Fibroblast of lung (primary cell): Measurements from ENCODE around the gene ARHGEF40. TPM values are rescaled to one million over a fixed set of nuclear protein-coding genes. Genes with fewer than 3 reads are reported as not detected.

Experiments used
- DNase-seq, 2 donors: peaks; one replicate each; pipeline versions ENCODE4 v3.0.0 to v3.0.0-alpha.2; 2010; ENCODE audit warnings: low read depth in 2 of 2
- H2AFZ ChIP-seq: 2 replicates; pipeline ENCODE4 v1.5.1; 2012; ENCODE audit warnings: low read length, control low read depth, inconsistent platforms
- H3K27ac ChIP-seq: 2 replicates; pipeline ENCODE4 v1.5.1; 2011; ENCODE audit warnings: low read length, control low read depth; ENCODE audit not compliant: insufficient read depth
- H3K27me3 ChIP-seq: 2 replicates; pipeline ENCODE4 v1.5.1; 2011; ENCODE audit warnings: mild to moderate bottlenecking, low read length; ENCODE audit not compliant: control insufficient read depth, insufficient read depth
- H3K36me3 ChIP-seq: 2 replicates; pipeline ENCODE4 v1.5.1; 2011; ENCODE audit warnings: low read length; ENCODE audit not compliant: control insufficient read depth, insufficient read depth
- H3K4me1 ChIP-seq: 2 replicates; pipeline ENCODE4 v1.5.1; 2011; ENCODE audit warnings: low read length; ENCODE audit not compliant: control insufficient read depth, insufficient read depth; ENCODE audit errors: extremely low read depth
- H3K4me2 ChIP-seq: 2 replicates; pipeline ENCODE4 v1.5.1; 2011; ENCODE audit warnings: low read length, control low read depth; ENCODE audit not compliant: insufficient read depth; ENCODE audit errors: extremely low read depth
- H3K4me3 ChIP-seq, 4 experiments: fragments of 200-600 bp in 1 of 4; sonication (generic) in 1 of 4; replicated peaks in 1 of 4; 2 replicates each; pipeline ENCODE4 v1.5.1; 2011 to 2016; ENCODE audit warnings: low read length in 4 of 4, low read depth in 3 of 4, mild to moderate bottlenecking in 3 of 4, control low read depth in 2 of 4, inconsistent platforms in 1 of 4, mixed read lengths in 1 of 4; ENCODE audit not compliant: insufficient read depth in 1 of 4; ENCODE audit errors: control extremely low read depth in 1 of 4
- H3K79me2 ChIP-seq: 2 replicates; pipeline ENCODE4 v1.5.1; 2012; ENCODE audit warnings: mild to moderate bottlenecking, low read length, inconsistent platforms; ENCODE audit not compliant: control insufficient read depth, insufficient read depth
- H3K9ac ChIP-seq: 2 replicates; pipeline ENCODE4 v1.5.1; 2011; ENCODE audit warnings: mild to moderate bottlenecking, low read length, control low read depth; ENCODE audit not compliant: insufficient read depth
- H3K9me3 ChIP-seq: 2 replicates; pipeline ENCODE4 v1.5.1; 2012; ENCODE audit warnings: low read depth, low read length; ENCODE audit not compliant: control insufficient read depth, insufficient read depth
- H4K20me1 ChIP-seq: 2 replicates; pipeline ENCODE4 v1.5.1; 2011; ENCODE audit warnings: low read length; ENCODE audit not compliant: control insufficient read depth, insufficient read depth; ENCODE audit errors: extremely low read depth
- EZH2 ChIP-seq: IDR thresholded peaks from 2 replicates; pipeline ENCODE4 v1.5.1; 2012; ENCODE audit warnings: low read length, control low read depth, mild to moderate bottlenecking; ENCODE audit errors: missing control alignments
- polyA plus RNA-seq, 2 donors: library from polyadenylated mRNA; depleted of rRNA in 1 of 2; stranded (reverse) in 1 of 2; unstranded in 1 of 2; fragments of >200 nt; gene quantifications; 2 replicates each; pipeline ENCODE4 v1.2.1, GENCODE V29; 2011 to 2012; ENCODE audit warnings: missing spikeins in 1 of 2
- total RNA-seq: library from RNA; depleted of rRNA; stranded (reverse); fragments of >200 nt; gene quantifications from 2 replicates; pipeline ENCODE4 v1.2.1, GENCODE V29; 2014
- TF ChIP-seq, protein P1 (sequence below), 2 donors: IDR thresholded peaks in 1 of 2; conservative IDR thresholded peaks in 1 of 2; 1 replicate in 1 of 2; 2 replicates in 1 of 2; pipeline ENCODE4 v1.5.1; 2011 to 2012; ENCODE audit warnings: low read length in 2 of 2, control low read depth in 1 of 2, inconsistent platforms in 1 of 2, low read depth in 1 of 2, mild to moderate bottlenecking in 1 of 2

Gene ARHGEF40
- total and polyA plus RNA-seq, 2 donors (not counting 1 experiment from before 2014, with no cell fraction given): 18.2 to 23.6 TPM

DNA sequence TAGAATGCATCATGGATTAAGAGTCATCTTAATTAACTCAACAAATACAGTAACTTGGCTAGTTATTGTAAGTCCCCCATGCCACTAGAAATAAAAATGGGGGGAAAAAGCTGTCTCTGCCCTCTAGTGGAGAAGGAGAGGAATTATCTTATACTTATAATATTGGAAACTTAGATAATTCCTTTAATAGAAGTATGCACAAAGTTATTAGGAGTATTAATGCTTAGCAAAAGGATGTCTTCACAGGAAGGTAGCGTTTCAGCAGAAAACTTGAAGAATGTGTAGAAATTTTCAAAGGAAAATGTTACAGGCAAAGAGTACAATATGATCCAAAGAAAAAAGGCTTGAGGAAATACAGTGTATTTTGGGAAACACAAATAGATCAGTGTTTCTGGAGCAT lies 65.9 kb downstream of the ARHGEF40 start:
- Histone ChIP-seq H3K4me2 (no peak overlapping the region), H3K27ac (no peak overlapping the region), H3K9ac (no peak overlapping the region), H3K27me3 (no peaks in the 10 kb centered on the region), H3K36me3 (no peaks in the 10 kb centered on the region), H3K4me3 (no peak overlapping the region), H4K20me1 (no peaks in the 10 kb centered on the region), H3K79me2 (no peaks in the 10 kb centered on the region), H3K9me3 (no peaks in the 10 kb centered on the region), H2AFZ (no peak overlapping the region), H3K4me1 (no peaks in the 10 kb centered on the region)
- peak; percentile 11 to 27 for DNase-seq
- TF ChIP-seq, protein P1, sequence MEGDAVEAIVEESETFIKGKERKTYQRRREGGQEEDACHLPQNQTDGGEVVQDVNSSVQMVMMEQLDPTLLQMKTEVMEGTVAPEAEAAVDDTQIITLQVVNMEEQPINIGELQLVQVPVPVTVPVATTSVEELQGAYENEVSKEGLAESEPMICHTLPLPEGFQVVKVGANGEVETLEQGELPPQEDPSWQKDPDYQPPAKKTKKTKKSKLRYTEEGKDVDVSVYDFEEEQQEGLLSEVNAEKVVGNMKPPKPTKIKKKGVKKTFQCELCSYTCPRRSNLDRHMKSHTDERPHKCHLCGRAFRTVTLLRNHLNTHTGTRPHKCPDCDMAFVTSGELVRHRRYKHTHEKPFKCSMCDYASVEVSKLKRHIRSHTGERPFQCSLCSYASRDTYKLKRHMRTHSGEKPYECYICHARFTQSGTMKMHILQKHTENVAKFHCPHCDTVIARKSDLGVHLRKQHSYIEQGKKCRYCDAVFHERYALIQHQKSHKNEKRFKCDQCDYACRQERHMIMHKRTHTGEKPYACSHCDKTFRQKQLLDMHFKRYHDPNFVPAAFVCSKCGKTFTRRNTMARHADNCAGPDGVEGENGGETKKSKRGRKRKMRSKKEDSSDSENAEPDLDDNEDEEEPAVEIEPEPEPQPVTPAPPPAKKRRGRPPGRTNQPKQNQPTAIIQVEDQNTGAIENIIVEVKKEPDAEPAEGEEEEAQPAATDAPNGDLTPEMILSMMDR (conservative IDR thresholded peaks at IDR 0.05 in 1 of 2, IDR thresholded peaks at IDR 0.05 in 1 of 2; ENCODE audit: low read depth in 1 of 2, low read length in 2 of 2): peak; percentile 50 to 72
- no peak for TF ChIP-seq EZH2

Other genes starting within 250 kb of the ARHGEF40 start
- gene RNASE3, start 178.9 kb upstream of the ARHGEF40 start, total RNA-seq: not detected in 2 replicates
- not detected in 2 replicates for gene RNASE3, start 178.9 kb upstream of the ARHGEF40 start, polyA plus RNA-seq
- not detected in 2 replicates for gene RNASE2, start 114.8 kb upstream of the ARHGEF40 start, total RNA-seq
- not detected in 2 replicates for gene RNASE2, start 114.8 kb upstream of the ARHGEF40 start, polyA plus RNA-seq
- gene METTL17, start 80.3 kb upstream of the ARHGEF40 start, total RNA-seq: 28.4 and 31.6 TPM in 2 replicates
- gene METTL17, start 80.3 kb upstream of the ARHGEF40 start, polyA plus RNA-seq: 47.7 and 48.5 TPM in 2 replicates
- gene SLC39A2, start 71.0 kb upstream of the ARHGEF40 start, total RNA-seq: 0.17 and 0.26 TPM in 2 replicates
- gene SLC39A2, start 71.0 kb upstream of the ARHGEF40 start, polyA plus RNA-seq: not detected in 2 replicates
- 0.50 and 1.8 TPM in 2 replicates for gene NDRG2, start 45.2 kb upstream of the ARHGEF40 start, total RNA-seq
- 0.32 and 0.34 TPM in 2 replicates for gene NDRG2, start 45.2 kb upstream of the ARHGEF40 start, polyA plus RNA-seq
- gene TPPP2, start 40.1 kb upstream of the ARHGEF40 start, total RNA-seq: not detected in 2 replicates
- not detected in 2 replicates for gene TPPP2, start 40.1 kb upstream of the ARHGEF40 start, polyA plus RNA-seq
- not detected in 2 replicates for gene RNASE13, start 35.5 kb upstream of the ARHGEF40 start, total RNA-seq
- not detected in 2 replicates for gene RNASE13, start 35.5 kb upstream of the ARHGEF40 start, polyA plus RNA-seq
- not detected in 2 replicates for gene RNASE7, start 27.9 kb upstream of the ARHGEF40 start, total RNA-seq
- gene RNASE7, start 27.9 kb upstream of the ARHGEF40 start, polyA plus RNA-seq: not detected in 2 replicates
- not detected in 2 replicates for gene RNASE8, start 12.5 kb upstream of the ARHGEF40 start, total RNA-seq
- not detected in 2 replicates for gene RNASE8, start 12.5 kb upstream of the ARHGEF40 start, polyA plus RNA-seq
- 3.9 and 4.6 TPM in 2 replicates for gene ZNF219, start 28.4 kb downstream of the ARHGEF40 start, total RNA-seq
- 2.2 and 2.4 TPM in 2 replicates for gene ZNF219, start 28.4 kb downstream of the ARHGEF40 start, polyA plus RNA-seq
- gene TMEM253, start 30.8 kb downstream of the ARHGEF40 start, total RNA-seq: not detected in 2 replicates
- gene TMEM253, start 30.8 kb downstream of the ARHGEF40 start, polyA plus RNA-seq: 0.05 and 0.11 TPM in 2 replicates
- gene OR5AU1, start 85.8 kb downstream of the ARHGEF40 start, total RNA-seq: not detected in 2 replicates
- gene OR5AU1, start 85.8 kb downstream of the ARHGEF40 start, polyA plus RNA-seq: not detected in 2 replicates
- gene HNRNPC, start 199.1 kb downstream of the ARHGEF40 start, total RNA-seq: 671 and 885 TPM in 2 replicates
- 543 and 766 TPM in 2 replicates for gene HNRNPC, start 199.1 kb downstream of the ARHGEF40 start, polyA plus RNA-seq
- gene RPGRIP1, start 209.8 kb downstream of the ARHGEF40 start, total RNA-seq: under 0.01 TPM in 1 of 2 replicates, not detected in the other
- gene RPGRIP1, start 209.8 kb downstream of the ARHGEF40 start, polyA plus RNA-seq: 0.32 TPM in 1 of 2 replicates, not detected in the other